HG02588 (cell line): Measurements from ENCODE around the gene ATP1A4.

ENCODE experiments used
- ATAC-seq: cut with Tn5 transposase; IDR thresholded peaks from one replicate; pipeline ENCODE4 v1.9.1; 2021; ENCODE audit warnings: mild to moderate bottlenecking, moderate library complexity; ENCODE audit not compliant: unreplicated experiment

The ATP1A4 gene

GRCh38 chr1:160224606-160225005 lies 73.2 kb downstream of the ATP1A4 start:
- no peak for ATAC-seq

GRCh38 chr1:160225345-160225744 lies 73.9 kb downstream of the ATP1A4 start:
- ATAC-seq: no peak

DNA sequence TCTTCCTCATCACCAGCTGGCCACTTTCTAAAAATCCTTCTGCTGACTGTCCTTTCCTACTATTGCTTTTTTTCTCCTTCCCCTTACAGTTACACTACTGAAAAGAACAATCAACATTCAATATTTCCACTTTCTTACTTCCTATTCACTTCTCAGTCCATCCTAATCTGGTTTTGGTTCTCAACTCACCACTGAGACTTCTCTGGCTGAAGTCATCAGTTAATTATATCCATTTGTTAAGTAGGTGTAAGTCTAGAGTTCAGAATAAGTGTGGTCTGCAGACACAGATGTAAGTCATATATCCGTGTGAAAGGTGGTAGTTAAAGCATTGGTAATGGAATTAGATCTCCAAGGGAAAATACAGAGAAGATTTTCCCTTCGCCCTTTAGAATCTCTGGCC lies 75.2 kb downstream of the ATP1A4 start:
- ATAC-seq: no peak

DNA sequence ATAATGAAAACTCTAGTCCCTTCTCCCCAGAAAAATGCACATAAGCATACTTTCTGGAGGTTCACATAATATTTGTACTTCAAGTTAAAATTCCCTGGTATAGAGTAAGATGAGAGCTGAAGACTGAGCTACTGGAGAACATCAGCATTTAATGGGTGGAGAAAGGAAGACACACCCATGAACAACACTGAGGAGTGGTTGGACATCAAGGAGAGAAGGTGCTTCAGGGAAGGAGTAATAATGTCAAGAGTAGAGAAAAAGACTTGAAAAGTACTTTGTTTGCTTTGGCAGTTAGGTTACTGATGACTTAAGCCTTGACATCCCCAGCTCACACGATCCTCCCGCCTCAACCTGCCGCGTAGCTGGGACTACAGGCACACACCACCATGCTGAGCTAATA lies 75.6 kb downstream of the ATP1A4 start:
- no peak for ATAC-seq

DNA sequence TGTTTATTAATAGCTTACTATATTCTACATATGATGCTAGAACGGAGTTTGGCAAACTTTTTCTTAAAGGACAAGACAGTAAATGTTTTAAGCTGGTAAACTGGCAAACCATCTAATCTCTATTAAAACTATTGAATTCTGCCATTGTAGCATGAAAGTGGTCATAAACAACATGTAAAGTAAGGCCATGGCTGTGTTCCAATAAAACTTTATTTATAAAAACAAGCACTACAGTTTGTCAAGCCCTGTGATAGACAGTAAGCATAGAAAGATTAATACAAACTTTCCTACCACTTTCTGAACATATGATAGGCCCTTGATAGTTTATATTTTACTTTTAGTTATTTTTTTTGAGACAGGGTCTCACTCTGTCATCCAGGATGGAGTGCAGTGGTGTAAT lies 76.2 kb downstream of the ATP1A4 start:
- no peak for ATAC-seq

- ATAC-seq: no peak
Measured at GRCh38 chr1:160228431-160228830, 77.0 kb downstream of the ATP1A4 start.

GRCh38 chr1:160232911-160233310 lies 81.5 kb downstream of the ATP1A4 start:
- no peak for ATAC-seq
